ENCODE measurements around the gene TAOK3. TPM values are rescaled to one million over a fixed set of nuclear protein-coding genes. Genes with fewer than 3 reads are reported as not detected.

Gene TAOK3
- total RNA-seq, 2 donors from 2014 or later: 33.4 to 40.6 TPM

GRCh38 chr12:118166946-118167345 lies 205.8 kb downstream of the TAOK3 start:
- Histone ChIP-seq H3K9me3 (ENCODE audit: control insufficient read depth, low read length) (no peaks in the 10 kb centered on the region), H3K27me3 (ENCODE audit: control insufficient read depth, insufficient read depth, low read length, poor library complexity, severe bottlenecking) (peaks cover 14% of the 10 kb centered on the region), H3K27ac (ENCODE audit: low read depth, low read length) (no peak overlapping the region), H3K9ac (ENCODE audit: extremely low read depth, low read length, poor library complexity, severe bottlenecking) (no peak overlapping the region), H3K4me3 (ENCODE audit: low read length) (no peak overlapping the region), H3K36me3 (ENCODE audit: control insufficient read depth, insufficient read depth, low read length) (no peaks in the 10 kb centered on the region), H3K4me1 (ENCODE audit: control insufficient read depth, insufficient read depth, low read length) (no peaks in the 10 kb centered on the region)
- Mint-ChIP-seq H3K4me1 (peaks cover 5% of the 10 kb centered on the region), H3K27me3 (ENCODE audit: insufficient read depth) (no peaks in the 10 kb centered on the region), H3K4me3 (no peak overlapping the region), H3K27ac (no peak overlapping the region), H3K36me3 (ENCODE audit: low read depth) (peaks cover 34% of the 10 kb centered on the region), H3K9me3 (no peaks in the 10 kb centered on the region)
- TF ChIP-seq, protein P1, sequence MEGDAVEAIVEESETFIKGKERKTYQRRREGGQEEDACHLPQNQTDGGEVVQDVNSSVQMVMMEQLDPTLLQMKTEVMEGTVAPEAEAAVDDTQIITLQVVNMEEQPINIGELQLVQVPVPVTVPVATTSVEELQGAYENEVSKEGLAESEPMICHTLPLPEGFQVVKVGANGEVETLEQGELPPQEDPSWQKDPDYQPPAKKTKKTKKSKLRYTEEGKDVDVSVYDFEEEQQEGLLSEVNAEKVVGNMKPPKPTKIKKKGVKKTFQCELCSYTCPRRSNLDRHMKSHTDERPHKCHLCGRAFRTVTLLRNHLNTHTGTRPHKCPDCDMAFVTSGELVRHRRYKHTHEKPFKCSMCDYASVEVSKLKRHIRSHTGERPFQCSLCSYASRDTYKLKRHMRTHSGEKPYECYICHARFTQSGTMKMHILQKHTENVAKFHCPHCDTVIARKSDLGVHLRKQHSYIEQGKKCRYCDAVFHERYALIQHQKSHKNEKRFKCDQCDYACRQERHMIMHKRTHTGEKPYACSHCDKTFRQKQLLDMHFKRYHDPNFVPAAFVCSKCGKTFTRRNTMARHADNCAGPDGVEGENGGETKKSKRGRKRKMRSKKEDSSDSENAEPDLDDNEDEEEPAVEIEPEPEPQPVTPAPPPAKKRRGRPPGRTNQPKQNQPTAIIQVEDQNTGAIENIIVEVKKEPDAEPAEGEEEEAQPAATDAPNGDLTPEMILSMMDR (conservative IDR thresholded peaks at IDR 0.05): no peak
- DNase-seq: no peak
- WGBS, 2 experiments (ENCODE audit: insufficient coverage in 1 of 2, insufficient read length in 1 of 2): 88 to 92% methylated on average over 2 of the region's 2 CpGs

DNA sequence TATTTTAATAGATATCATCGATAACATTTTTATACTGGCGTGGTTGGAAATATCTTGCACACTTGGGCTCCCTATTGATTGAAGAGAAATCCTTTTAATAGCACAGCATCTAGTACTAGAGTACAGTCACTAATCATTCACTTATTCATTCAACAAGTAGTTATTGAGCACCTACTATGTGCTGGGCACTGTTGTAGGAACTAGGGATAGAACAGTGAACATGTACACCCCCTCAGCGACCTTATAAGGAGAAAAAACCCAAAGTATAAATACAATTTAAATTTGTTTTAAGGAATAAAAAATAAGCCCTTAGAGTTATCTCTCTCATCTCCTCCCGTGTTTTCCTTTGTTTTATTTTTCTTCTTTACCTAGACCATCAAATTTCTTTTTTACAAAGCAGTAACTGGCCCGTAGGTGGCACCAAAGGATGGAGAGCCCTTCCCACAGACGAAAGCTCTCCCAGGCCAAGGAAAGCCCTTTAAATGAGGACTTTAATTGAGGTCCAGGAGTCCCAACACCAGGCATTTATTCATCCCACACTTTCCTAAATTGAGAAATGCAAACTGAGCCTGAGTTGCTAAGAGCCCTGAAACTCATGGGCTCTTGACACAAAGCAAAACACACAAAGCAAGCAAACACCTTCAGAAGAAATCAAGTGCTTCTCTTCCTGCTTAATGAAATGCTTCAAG lies 207.8 kb downstream of the TAOK3 start:
- Mint-ChIP-seq H3K9me3 (no peaks in the 10 kb centered on the region), H3K27me3 (ENCODE audit: insufficient read depth) (no peaks in the 10 kb centered on the region), H3K27ac (no peak overlapping the region), H3K36me3 (ENCODE audit: low read depth) (peaks cover 38% of the 10 kb centered on the region), H3K4me3 (no peak overlapping the region), H3K4me1 (no peaks in the 10 kb centered on the region)
- H3K9ac ChIP-seq (ENCODE audit: extremely low read depth, low read length, poor library complexity, severe bottlenecking): no peak overlapping the region
- H3K9me3 ChIP-seq (ENCODE audit: control insufficient read depth, low read length): no peaks in the 10 kb centered on the region
- 30 to 64% methylated on average over 2 to 5 of the region's 6 CpGs for WGBS, 2 experiments (ENCODE audit: insufficient coverage in 1 of 2, insufficient read length in 1 of 2)
- TF ChIP-seq, protein P1 (conservative IDR thresholded peaks at IDR 0.05): peak; percentile 84
- DNase-seq: peak; percentile 88
- no peaks in the 10 kb centered on the region for H3K4me1 ChIP-seq (ENCODE audit: control insufficient read depth, insufficient read depth, low read length)
- H3K27ac ChIP-seq (ENCODE audit: low read depth, low read length): no peak overlapping the region
- H3K4me3 ChIP-seq (ENCODE audit: low read length): no peak overlapping the region
- H3K27me3 ChIP-seq (ENCODE audit: control insufficient read depth, insufficient read depth, low read length, poor library complexity, severe bottlenecking): peaks cover 1% of the 10 kb centered on the region
- H3K36me3 ChIP-seq (ENCODE audit: control insufficient read depth, insufficient read depth, low read length): peaks cover 1% of the 10 kb centered on the region

DNA sequence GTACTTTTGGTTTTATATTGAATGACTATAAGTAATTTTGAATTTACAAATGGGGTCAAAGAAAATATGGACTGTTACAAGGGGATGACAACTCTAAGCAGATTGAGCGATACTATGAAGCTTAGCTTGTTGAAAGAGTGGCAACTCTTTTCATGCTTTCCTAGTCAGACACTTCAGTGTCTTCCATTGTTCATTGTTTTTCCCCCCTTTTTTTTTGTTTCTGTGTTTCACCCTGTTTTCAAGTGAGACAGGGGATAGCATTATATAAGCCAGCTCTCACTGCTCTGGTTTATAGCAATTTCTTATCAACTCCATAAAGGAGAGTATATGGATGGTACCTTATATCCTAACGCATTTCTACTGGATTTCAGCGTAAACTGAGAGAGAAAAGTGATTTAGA lies 212.2 kb downstream of the TAOK3 start:
- peaks cover 37% of the 10 kb centered on the region for H3K27me3 ChIP-seq (ENCODE audit: control insufficient read depth, insufficient read depth, low read length, poor library complexity, severe bottlenecking)
- H3K4me3 Mint-ChIP-seq: no peak overlapping the region
- no peak overlapping the region for H3K27ac ChIP-seq (ENCODE audit: low read depth, low read length)
- H3K4me1 Mint-ChIP-seq: no peaks in the 10 kb centered on the region
- no peak overlapping the region for H3K9ac ChIP-seq (ENCODE audit: extremely low read depth, low read length, poor library complexity, severe bottlenecking)
- H3K4me1 ChIP-seq (ENCODE audit: control insufficient read depth, insufficient read depth, low read length): no peaks in the 10 kb centered on the region
- DNase-seq: no peak
- 96 to 97% methylated on average over 2 to 3 of the region's 3 CpGs for WGBS, 2 experiments (ENCODE audit: insufficient coverage in 1 of 2, insufficient read length in 1 of 2)
- H3K36me3 ChIP-seq (ENCODE audit: control insufficient read depth, insufficient read depth, low read length): peaks cover 6% of the 10 kb centered on the region
- H3K36me3 Mint-ChIP-seq (ENCODE audit: low read depth): peaks cover 23% of the 10 kb centered on the region
- no peak overlapping the region for H3K27ac Mint-ChIP-seq
- no peaks in the 10 kb centered on the region for H3K9me3 Mint-ChIP-seq
- H3K9me3 ChIP-seq (ENCODE audit: control insufficient read depth, low read length): no peaks in the 10 kb centered on the region
- H3K4me3 ChIP-seq (ENCODE audit: low read length): no peak overlapping the region
- TF ChIP-seq, protein P1 (conservative IDR thresholded peaks at IDR 0.05): no peak
- H3K27me3 Mint-ChIP-seq (ENCODE audit: insufficient read depth): no peaks in the 10 kb centered on the region

All from endodermal cell (in vitro differentiated cells).